ENCODE data around the gene EFCAB7.

EFCAB7 gene

GRCh38 chr1:63612564-63612963 lies 89.2 kb downstream of the EFCAB7 start:
- DNase-seq: no peak

- DNase-seq: no peak
Measured at GRCh38 chr1:63612971-63613370, 89.6 kb downstream of the EFCAB7 start.

- peak; percentile 27 for DNase-seq
Measured at GRCh38 chr1:63615768-63616420, 92.6 kb downstream of the EFCAB7 start.

GRCh38 chr1:63617450-63617849 lies 94.1 kb downstream of the EFCAB7 start:
- DNase-seq: no peak

- DNase-seq: no peak
Measured at GRCh38 chr1:63618011-63618410, 94.7 kb downstream of the EFCAB7 start.

DNA sequence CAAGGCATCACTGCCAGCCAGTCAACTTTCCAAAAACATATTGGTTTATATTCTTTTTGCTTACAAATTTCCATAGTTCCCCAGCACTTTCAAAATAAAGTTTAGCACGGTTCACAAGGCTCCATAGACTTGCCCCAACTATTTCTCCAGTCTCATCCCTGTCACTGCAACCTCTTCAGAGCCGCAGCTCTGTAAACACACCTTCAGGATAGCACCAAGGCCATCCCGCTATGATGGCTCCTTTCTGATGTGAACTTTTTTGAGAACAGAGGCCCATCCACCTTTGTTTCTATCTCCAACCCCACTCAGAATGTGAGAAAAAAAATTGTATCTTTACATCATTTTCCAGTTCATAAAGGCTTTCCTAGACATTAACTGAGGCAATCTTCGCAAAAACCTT lies 96.2 kb downstream of the EFCAB7 start:
- DNase-seq: no peak

- no peak for DNase-seq
Measured at GRCh38 chr1:63620671-63621070, 97.3 kb downstream of the EFCAB7 start.

DNA sequence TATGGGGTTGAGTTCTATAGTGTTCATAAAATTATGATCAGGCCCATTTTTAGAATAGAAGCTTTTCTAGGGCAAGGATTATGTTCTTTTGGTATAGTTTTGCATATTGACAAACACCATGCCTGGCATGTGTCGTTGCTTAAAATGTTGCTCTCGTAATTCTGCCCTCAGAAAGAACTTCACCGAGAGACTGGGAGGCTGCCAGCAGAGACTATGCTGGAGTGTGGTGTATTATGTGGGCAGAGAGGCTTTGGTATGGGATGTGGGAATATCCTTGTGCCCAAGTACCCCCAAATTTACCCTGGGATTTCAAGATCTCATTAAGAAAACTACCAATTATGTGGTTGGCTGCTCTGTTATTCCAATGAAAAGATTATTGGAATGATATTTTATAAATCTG lies 97.8 kb downstream of the EFCAB7 start:
- DNase-seq: no peak

GRCh38 chr1:63621698-63622097 lies 98.4 kb downstream of the EFCAB7 start:
- no peak for DNase-seq

All from activated CD4-positive, alpha-beta T cell treated with anti-CD3 and anti-CD28 coated beads for 1 hour (primary cell).